ENCODE measurements around the gene DNMBP.

DNMBP gene

GRCh38 chr10:99852481-99853213, 157.1 kb downstream of the DNMBP start:
- DNase-seq = no peak
- no peaks in the 10 kb centered on the region for H3K36me3 ChIP-seq (replicated peaks)
- no peak for TF ChIP-seq CTCF (IDR thresholded peaks at IDR 0.05; ENCODE audit: low read depth, low read length, missing control alignments)
- in situ Hi-C loops (cut with HindIII; ENCODE audit: low pct_ligation_motif_present, low sequenced_read_pairs) = no loop called here
- H3K4me3 ChIP-seq (ENCODE audit: low read depth, low read length) = no peak overlapping the region
- no peaks in the 10 kb centered on the region for H3K27me3 ChIP-seq (replicated peaks)
- H3K27ac ChIP-seq = no peak overlapping the region

GRCh38 chr10:99851825-99852224, 157.9 kb downstream of the DNMBP start:
- in situ Hi-C loops (cut with HindIII; ENCODE audit: low pct_ligation_motif_present, low sequenced_read_pairs) = no loop called here
- no peaks in the 10 kb centered on the region for H3K36me3 ChIP-seq (replicated peaks)
- no peak overlapping the region for H3K27ac ChIP-seq
- H3K4me3 ChIP-seq (ENCODE audit: low read depth, low read length) = no peak overlapping the region
- no peaks in the 10 kb centered on the region for H3K27me3 ChIP-seq (replicated peaks)
- TF ChIP-seq CTCF (IDR thresholded peaks at IDR 0.05; ENCODE audit: low read depth, low read length, missing control alignments) = no peak
- DNase-seq = no peak

- in situ Hi-C loops (cut with HindIII; ENCODE audit: low pct_ligation_motif_present, low sequenced_read_pairs) = no loop called here
Measured at GRCh38 chr10:99850767-99851340, 158.9 kb downstream of the DNMBP start.

GRCh38 chr10:99850021-99850766, 159.6 kb downstream of the DNMBP start:
- DNase-seq = no peak

More at GRCh38 chr10:99850767-99851340, 158.9 kb downstream of the DNMBP start:
- no peaks in the 10 kb centered on the region for H3K27me3 ChIP-seq (replicated peaks)
- no peak for DNase-seq
- no peak overlapping the region for H3K27ac ChIP-seq
- no peaks in the 10 kb centered on the region for H3K36me3 ChIP-seq (replicated peaks)
- TF ChIP-seq CTCF (IDR thresholded peaks at IDR 0.05; ENCODE audit: low read depth, low read length, missing control alignments) = no peak
- no peak overlapping the region for H3K4me3 ChIP-seq (ENCODE audit: low read depth, low read length)

DNA sequence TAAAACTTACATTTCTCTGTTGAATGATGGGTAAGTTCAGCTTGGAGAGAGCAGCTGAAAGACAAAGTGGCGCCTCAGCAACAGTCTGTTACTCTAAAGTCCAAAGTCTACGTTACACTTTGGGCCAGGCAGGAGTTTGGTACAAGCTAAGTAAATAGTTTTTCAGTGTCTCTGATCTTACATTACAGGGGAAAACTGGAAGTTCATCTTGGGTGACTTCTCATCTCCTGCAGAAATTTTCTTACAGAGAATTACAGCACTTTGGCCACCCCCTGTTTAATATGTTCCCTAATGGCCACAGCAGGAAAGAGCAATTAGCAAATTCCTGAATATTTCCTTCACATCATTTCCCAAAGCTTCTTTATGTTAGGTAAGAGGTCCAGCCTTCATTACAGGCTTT, 160.2 kb downstream of the DNMBP start:
- no peak for TF ChIP-seq CTCF (IDR thresholded peaks at IDR 0.05; ENCODE audit: low read depth, low read length, missing control alignments)
- H3K27ac ChIP-seq = no peak overlapping the region
- no peak for DNase-seq
- H3K27me3 ChIP-seq (replicated peaks) = no peaks in the 10 kb centered on the region
- no peaks in the 10 kb centered on the region for H3K36me3 ChIP-seq (replicated peaks)
- H3K4me3 ChIP-seq (ENCODE audit: low read depth, low read length) = no peak overlapping the region
- in situ Hi-C loops (cut with HindIII; ENCODE audit: low pct_ligation_motif_present, low sequenced_read_pairs) = loop anchor here (25.0 kb wide), 1 partner anchor 313 kb away; no protein-coding TSS in a partner anchor

More at GRCh38 chr10:99850021-99850766, 159.6 kb downstream of the DNMBP start:
- H3K4me3 ChIP-seq (ENCODE audit: low read depth, low read length) = no peak overlapping the region
- no peaks in the 10 kb centered on the region for H3K36me3 ChIP-seq (replicated peaks)
- no peak overlapping the region for H3K27ac ChIP-seq
- H3K27me3 ChIP-seq (replicated peaks) = no peaks in the 10 kb centered on the region
- in situ Hi-C loops (cut with HindIII; ENCODE audit: low pct_ligation_motif_present, low sequenced_read_pairs) = no loop called here
- no peak for TF ChIP-seq CTCF (IDR thresholded peaks at IDR 0.05; ENCODE audit: low read depth, low read length, missing control alignments)

Measured in brain microvascular endothelial cell (primary cell).